HepG2 (cell line): Measurements from ENCODE around the gene CMIP. TPM values are rescaled to one million over a fixed set of nuclear protein-coding genes. Genes with fewer than 3 reads are reported as not detected.

ENCODE experiments used
- ARNTL ChIP-seq: sonication (generic); formaldehyde crosslinking; IDR thresholded peaks from 2 replicates; pipeline ENCODE4 v1.4.0; 2020; ENCODE audit warnings: mild to moderate bottlenecking, missing genetic modification reagents
- ATF1 ChIP-seq: IDR thresholded peaks from 2 replicates; pipeline ENCODE4 v1.6.1; 2016; ENCODE audit warnings: mild to moderate bottlenecking, control low read depth
- CENPBD1 ChIP-seq: sonication (generic); formaldehyde crosslinking; IDR thresholded peaks from 2 replicates; pipeline ENCODE4 v1.8.0; 2022; ENCODE audit warnings: missing genetic modification reagents, low read depth, mild to moderate bottlenecking, borderline replicate concordance
- CREBL2 ChIP-seq: sonication (generic); formaldehyde crosslinking; IDR thresholded peaks from 2 replicates; pipeline ENCODE4 v1.8.1; 2023; ENCODE audit warnings: missing genetic modification reagents, mild to moderate bottlenecking, borderline replicate concordance
- FOXC1 ChIP-seq: sonication (generic); formaldehyde crosslinking; IDR thresholded peaks from 2 replicates; pipeline ENCODE4 v1.8.0; 2022; ENCODE audit warnings: mild to moderate bottlenecking, missing genetic modification reagents, borderline replicate concordance
- HNF4A ChIP-seq: sonication (generic); formaldehyde crosslinking; IDR thresholded peaks from 2 replicates; pipeline ENCODE4 v1.4.0; 2020; ENCODE audit warnings: missing genetic modification reagents
- IKZF4 ChIP-seq: sonication (generic); formaldehyde crosslinking; IDR thresholded peaks from 2 replicates; pipeline ENCODE4 v1.5.1; 2020; ENCODE audit warnings: borderline replicate concordance, mild to moderate bottlenecking, low read depth, missing genetic modification reagents; ENCODE audit errors: not compliant biosample characterization
- MBNL3 ChIP-seq: fragments of 250-450 bp; sonication (Bioruptor Pico); conservative IDR thresholded peaks from 2 replicates; pipeline ENCODE4 v1.8.0; 2022; ENCODE audit warnings: mild to moderate bottlenecking, inconsistent platforms
- MED1 ChIP-seq: sonication (generic); formaldehyde crosslinking; IDR thresholded peaks from 2 replicates; pipeline ENCODE4 v1.4.0; 2020; ENCODE audit warnings: missing genetic modification reagents
- NR2C2 ChIP-seq: sonication (generic); formaldehyde crosslinking; IDR thresholded peaks from 2 replicates; pipeline ENCODE4 v1.4.0; 2020; ENCODE audit warnings: missing genetic modification reagents, mild to moderate bottlenecking, moderate library complexity, borderline replicate concordance
- RFXAP ChIP-seq: sonication (generic); formaldehyde crosslinking; IDR thresholded peaks from 2 replicates; pipeline ENCODE4 v1.4.0; 2020; ENCODE audit warnings: missing genetic modification reagents, borderline replicate concordance
- TARDBP ChIP-seq: sonication (generic); formaldehyde crosslinking; IDR thresholded peaks from 2 replicates; pipeline ENCODE4 v1.8.0; 2022; ENCODE audit warnings: mild to moderate bottlenecking, missing genetic modification reagents
- TBX2 ChIP-seq: sonication (generic); formaldehyde crosslinking; IDR thresholded peaks from 2 replicates; pipeline ENCODE4 v1.5.0; 2020; ENCODE audit warnings: missing genetic modification reagents, mild to moderate bottlenecking, borderline replicate concordance
- TRIM24 ChIP-seq: sonication (generic); formaldehyde crosslinking; IDR thresholded peaks from 2 replicates; pipeline ENCODE4 v1.8.0; 2022; ENCODE audit warnings: mild to moderate bottlenecking, missing genetic modification reagents
- UBTF ChIP-seq: sonication (generic); formaldehyde crosslinking; IDR thresholded peaks from 2 replicates; pipeline ENCODE4 v1.4.0; 2020; ENCODE audit warnings: mild to moderate bottlenecking, missing genetic modification reagents
- ZBTB1 ChIP-seq: sonication (generic); formaldehyde crosslinking; IDR thresholded peaks from 2 replicates; pipeline ENCODE4 v1.4.0; 2020; ENCODE audit warnings: missing genetic modification reagents, borderline replicate concordance
- ZNF326 ChIP-seq: sonication (generic); formaldehyde crosslinking; IDR thresholded peaks from 2 replicates; pipeline ENCODE4 v1.4.0; 2020; ENCODE audit warnings: missing genetic modification reagents, borderline replicate concordance
- ZNF333 ChIP-seq: sonication (generic); formaldehyde crosslinking; IDR thresholded peaks from 2 replicates; pipeline ENCODE4 v1.4.0; 2020; ENCODE audit warnings: mild to moderate bottlenecking, missing genetic modification reagents, borderline replicate concordance
- ZNF512B ChIP-seq: sonication (generic); formaldehyde crosslinking; IDR thresholded peaks from 2 replicates; pipeline ENCODE4 v1.5.1; 2020; ENCODE audit warnings: missing genetic modification reagents, mild to moderate bottlenecking, borderline replicate concordance
- ZNF550 ChIP-seq: sonication (generic); formaldehyde crosslinking; IDR thresholded peaks from 2 replicates; pipeline ENCODE4 v1.4.0; 2020; ENCODE audit warnings: mild to moderate bottlenecking, missing genetic modification reagents, borderline replicate concordance
- ZNF569 ChIP-seq: sonication (generic); formaldehyde crosslinking; IDR thresholded peaks from 2 replicates; pipeline ENCODE4 v1.5.0; 2020; ENCODE audit warnings: mild to moderate bottlenecking, missing genetic modification reagents, moderate library complexity, borderline replicate concordance
- ZNF720 ChIP-seq: sonication (generic); formaldehyde crosslinking; IDR thresholded peaks from 2 replicates; pipeline ENCODE4 v1.4.0; 2020; ENCODE audit warnings: missing genetic modification reagents
- ZNF788 ChIP-seq: sonication (generic); formaldehyde crosslinking; IDR thresholded peaks from 2 replicates; pipeline ENCODE4 v1.5.0; 2020; ENCODE audit warnings: mild to moderate bottlenecking, missing genetic modification reagents, borderline replicate concordance
- polyA plus RNA-seq, 8 experiments: library from polyadenylated mRNA; depleted of rRNA in 3 of 8; stranded (reverse) in 7 of 8; unstranded in 1 of 8; fragments of >200 nt; fragmentation: Illumina TruSeq in 4 of 8; extraction: Trizol in 4 of 8; gene quantifications; 2 replicates each; pipeline versions ENCODE4 v1.2.1 to v1.2.3, GENCODE V29; 2011 to 2016; ENCODE audit warnings: low read depth in 4 of 8, missing spikeins in 1 of 8, mixed read lengths in 1 of 8; ENCODE audit not compliant: insufficient read depth in 1 of 8
- total RNA-seq, 5 experiments: library from RNA; depleted of rRNA; stranded (reverse); fragments of >200 nt; fragmentation: Illumina TruSeq; extraction: Trizol; gene quantifications; 2 replicates each; pipeline ENCODE4 v1.2.3, GENCODE V29; 2016; ENCODE audit warnings: low read depth in 1 of 5

The CMIP gene
- total and polyA plus RNA-seq, 2 of the 13 experiments (the other 11 are each of a cell fraction or from before 2014, with no cell fraction given) = 10.9 to 18.1 TPM

GRCh38 chr16:81633680-81634379 is 189.2 kb downstream of the CMIP start (continued):
- TF ChIP-seq ZNF720 (no peak), ZNF512B (CRISPR knock-in tag) (no peak), MED1 (peak; percentile 37; the same call in 1 of the 2 replicates), TBX2 (CRISPR knock-in tag) (no peak), ZNF569 (CRISPR knock-in tag) (no peak), CREBL2 (CRISPR knock-in tag) (no peak), ATF1 (CRISPR knock-in tag) (no peak), ZBTB1 (CRISPR knock-in tag) (no peak), RFXAP (peak; percentile 49; the same call in 1 of the 2 replicates), ZNF550 (CRISPR knock-in tag) (no peak), UBTF (CRISPR knock-in tag) (no peak), TRIM24 (CRISPR knock-in tag) (no peak), ZNF788 (CRISPR knock-in tag) (no peak), MBNL3 (CRISPR knock-in tag) (no peak), ZNF333 (CRISPR knock-in tag) (no peak), IKZF4 (CRISPR knock-in tag) (no peak), FOXC1 (CRISPR knock-in tag) (no peak), NR2C2 (no peak; the same call in 1 of the 2 replicates), ARNTL (peak; percentile 66; the same call in 1 of the 2 replicates), HNF4A (CRISPR knock-in tag) (peak; percentile 87), ZNF326 (CRISPR knock-in tag) (no peak), CENPBD1 (CRISPR knock-in tag) (no peak), TARDBP (CRISPR knock-in tag) (no peak)
